NCI-H2227 (cell line): Measurements from ENCODE around the gene GNPAT.

Experiments
- DNase-seq: peaks from one replicate; lab custom pipeline; 2025; ENCODE audit not compliant: unreplicated experiment; lab: John Stamatoyannopoulos, UW

Gene GNPAT

GRCh38 chr1:231315887-231316286, 74.9 kb downstream of the GNPAT start:
- peak; percentile 5 for DNase-seq

DNA sequence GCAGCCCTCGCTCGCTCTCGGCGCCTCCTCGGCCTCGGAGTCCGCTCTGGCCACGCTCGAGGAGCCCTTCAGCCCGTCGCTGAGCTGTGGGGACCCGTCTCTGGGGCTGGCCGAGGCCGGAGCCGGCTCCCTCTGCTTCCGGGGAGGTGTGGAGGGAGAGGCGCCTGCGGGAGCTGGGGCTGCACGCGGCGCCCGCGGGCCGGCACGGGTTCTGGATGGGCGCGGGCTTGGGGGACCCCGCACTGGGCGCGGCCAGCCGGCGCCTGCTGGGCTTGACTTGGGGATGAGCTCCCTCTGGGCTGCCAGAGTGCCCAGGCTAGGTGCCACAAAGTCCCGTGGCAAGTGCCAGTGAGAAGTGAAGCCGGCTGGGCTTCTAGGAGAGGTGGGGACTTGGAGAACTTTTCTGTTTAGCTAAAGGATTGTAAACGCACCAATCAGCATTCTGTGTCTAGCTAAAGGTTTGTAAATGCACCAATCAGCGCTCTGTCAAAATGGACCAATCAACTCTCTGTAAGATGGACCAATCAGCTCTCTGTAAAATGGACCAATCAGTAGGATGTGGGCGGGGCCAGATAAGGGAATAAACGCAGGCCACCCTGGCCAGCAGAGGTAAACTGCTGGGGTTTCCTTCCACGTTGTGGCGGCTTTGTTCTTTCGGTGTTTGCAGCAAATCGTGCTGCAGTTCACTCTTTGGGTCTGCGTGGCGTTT, 76.4 kb downstream of the GNPAT start:
- DNase-seq, result no peak

DNA sequence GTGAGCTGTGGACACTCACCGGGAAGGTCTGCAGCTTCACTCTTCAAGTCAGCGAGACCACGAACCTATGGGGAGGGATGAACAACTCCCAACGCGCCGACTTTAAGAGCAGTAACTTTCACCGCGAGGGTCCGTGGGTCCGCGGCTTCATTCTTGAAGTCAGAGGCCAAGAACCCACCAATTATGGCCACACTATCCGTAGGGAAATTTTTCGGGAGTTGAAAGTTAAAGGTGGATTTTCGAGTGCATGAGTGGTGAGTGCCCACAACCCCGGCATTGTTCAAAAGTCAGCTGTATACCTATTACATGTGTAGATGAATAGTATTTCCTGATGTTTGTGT, 77.0 kb downstream of the GNPAT start:
- DNase-seq, result no peak

DNA sequence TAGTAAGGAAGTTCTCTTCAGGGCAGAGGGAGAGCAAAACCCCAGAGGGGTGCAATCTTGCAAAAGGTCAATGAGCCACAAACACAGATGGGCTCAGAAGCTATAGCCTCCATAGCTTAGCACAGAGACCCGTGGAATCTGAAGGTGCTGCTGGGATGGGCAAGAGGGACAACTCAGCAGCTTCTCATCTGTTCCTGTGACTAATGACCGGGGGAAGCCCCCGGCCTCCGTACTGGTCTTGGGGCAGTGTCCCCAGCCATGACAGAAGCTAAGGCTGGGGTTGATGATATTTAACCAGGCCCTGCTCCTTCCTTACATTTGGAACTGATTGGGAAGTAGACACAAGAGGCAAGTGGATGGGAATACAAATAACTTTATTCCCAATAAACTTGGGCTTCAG, 77.6 kb downstream of the GNPAT start:
- no peak for DNase-seq

GRCh38 chr1:231319080-231319479, 78.1 kb downstream of the GNPAT start:
- no peak for DNase-seq

DNA sequence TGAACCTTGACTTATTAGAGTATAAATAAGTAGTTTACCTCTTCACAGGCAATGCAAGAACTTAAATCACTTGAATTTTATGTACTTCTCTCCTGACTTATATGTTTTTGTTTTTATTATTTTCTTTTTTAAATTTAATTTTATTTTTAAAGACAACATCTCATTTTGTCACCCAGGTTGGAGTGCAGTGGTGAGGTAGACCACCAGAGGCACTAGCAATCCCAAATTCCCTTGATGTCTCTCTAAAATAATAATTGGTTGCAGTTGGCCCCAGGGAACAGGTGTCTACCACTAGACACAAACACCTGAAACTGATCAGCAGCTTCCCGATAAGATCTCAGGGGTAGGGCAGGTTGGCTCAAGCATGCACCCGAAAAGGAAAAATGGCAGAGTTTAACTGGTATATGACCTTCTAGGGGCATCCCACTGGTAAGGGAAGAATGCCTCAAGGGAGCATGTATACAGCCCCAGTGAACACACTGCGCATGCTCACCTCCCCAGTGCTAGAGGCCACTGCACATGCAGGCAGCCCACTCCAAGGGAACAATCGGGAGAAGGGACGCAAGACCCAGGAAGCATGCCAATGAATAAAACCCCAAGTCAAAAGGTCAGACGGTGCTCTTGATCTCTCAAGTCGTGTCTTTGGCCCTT, 82.0 kb downstream of the GNPAT start:
- DNase-seq, result no peak

DNA sequence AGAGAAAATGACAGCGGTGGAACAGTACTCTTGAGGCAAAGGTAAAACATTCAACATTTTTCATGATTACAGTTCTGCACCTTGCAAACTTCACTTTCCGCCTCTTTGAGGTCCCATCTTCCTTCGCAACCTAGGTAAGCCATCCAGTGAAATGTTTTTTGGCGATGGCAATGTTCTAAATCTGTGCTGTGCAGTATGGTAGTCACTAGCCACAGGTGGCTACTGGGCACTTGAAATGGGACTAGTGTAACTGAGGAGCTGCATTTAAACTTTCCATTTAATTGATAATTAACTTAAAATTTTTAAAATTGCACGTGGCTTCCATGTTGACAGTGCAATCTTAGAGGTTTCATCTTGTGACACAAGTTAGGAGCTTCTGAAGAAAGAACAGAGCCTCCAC, 83.6 kb downstream of the GNPAT start:
- DNase-seq, result no peak

DNA sequence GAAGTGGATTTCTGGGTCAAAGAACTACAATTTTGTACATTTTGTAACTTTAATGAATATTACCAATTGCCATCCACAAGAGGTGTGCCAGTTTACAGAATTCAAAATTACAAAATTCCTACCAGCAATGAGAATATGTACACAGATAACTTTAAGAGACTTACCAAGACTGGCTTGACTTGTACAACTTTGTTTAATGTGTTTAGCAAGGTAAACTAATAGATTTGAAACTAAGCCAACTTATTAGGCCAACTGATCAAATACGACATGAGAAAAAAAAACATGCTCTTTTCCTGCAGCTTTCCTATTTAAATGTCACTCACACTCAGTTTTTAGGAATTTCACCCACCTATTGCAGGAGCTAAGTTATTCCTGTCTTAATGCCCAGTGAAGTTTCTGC, 85.2 kb downstream of the GNPAT start:
- DNase-seq, result no peak
